Type B pancreatic cell (in vitro differentiated cells): ENCODE results near the gene MRTFB. TPM values are rescaled to one million over a fixed set of nuclear protein-coding genes. Genes with fewer than 3 reads are reported as not detected.

Experiments
- DNase-seq: peaks from one replicate; pipeline ENCODE4 v3.0.0; 2021; ENCODE audit warnings: mixed read lengths; ENCODE audit not compliant: unreplicated experiment; ENCODE audit errors: extremely low spot score
- H3K27ac Mint-ChIP-seq: 2 replicates; pipeline ENCODE4 v1.8.0; 2021; ENCODE audit warnings: mild to moderate bottlenecking, mixed read lengths
- H3K27me3 Mint-ChIP-seq: 2 replicates; pipeline ENCODE4 v1.8.0; 2021; ENCODE audit warnings: mixed read lengths
- H3K36me3 Mint-ChIP-seq: 2 replicates; pipeline ENCODE4 v1.8.0; 2021; ENCODE audit warnings: mixed read lengths
- H3K4me1 Mint-ChIP-seq: one replicate; pipeline ENCODE4 v1.8.0; 2021; ENCODE audit warnings: mixed read lengths; ENCODE audit not compliant: unreplicated experiment
- H3K4me3 Mint-ChIP-seq: 2 replicates; pipeline ENCODE4 v1.8.0; 2021; ENCODE audit warnings: mild to moderate bottlenecking, mixed read lengths
- H3K9me3 Mint-ChIP-seq: 2 replicates; pipeline ENCODE4 v1.8.0; 2021; ENCODE audit warnings: mixed read lengths
- CTCF ChIP-seq: fragments of 200-600 bp; sonication (generic); conservative IDR thresholded peaks from 2 replicates; pipeline ENCODE4 v1.5.0; 2021; ENCODE audit warnings: antibody characterized with exemption, mild to moderate bottlenecking
- total RNA-seq: library from RNA; stranded (reverse); gene quantifications from 2 replicates; pipeline ENCODE4 v1.2.1, GENCODE V29; 2021; ENCODE audit warnings: low replicate concordance

Gene MRTFB
- total RNA-seq, 1 donor from 2014 or later: 61.0 TPM

- Mint-ChIP-seq H3K4me3 (peak overlapping the region; percentile 71), H3K9me3 (peaks cover 4% of the 10 kb centered on the region), H3K4me1 (peaks cover 47% of the 10 kb centered on the region), H3K27ac (peak overlapping the region; percentile 78), H3K27me3 (no peaks in the 10 kb centered on the region), H3K36me3 (peaks cover 30% of the 10 kb centered on the region)
- no peak for TF ChIP-seq CTCF
- DNase-seq: no peak
Measured at GRCh38 chr16:14095883-14096551, 24.9 kb downstream of the MRTFB start.

GRCh38 chr16:14097182-14097959 is 26.3 kb downstream of the MRTFB start:
- peak overlapping the region; percentile 71 for H3K4me3 Mint-ChIP-seq
- peak overlapping the region; percentile 78 for H3K27ac Mint-ChIP-seq
- DNase-seq: no peak

GRCh38 chr16:14098081-14098480 is 27.0 kb downstream of the MRTFB start:
- peak overlapping the region; percentile 78 for H3K27ac Mint-ChIP-seq
- peak overlapping the region; percentile 65 for H3K4me3 Mint-ChIP-seq
- peaks cover 4% of the 10 kb centered on the region for H3K9me3 Mint-ChIP-seq
- H3K4me1 Mint-ChIP-seq: peaks cover 51% of the 10 kb centered on the region
- no peak for DNase-seq
- TF ChIP-seq CTCF: no peak
- peaks cover 21% of the 10 kb centered on the region for H3K36me3 Mint-ChIP-seq
- H3K27me3 Mint-ChIP-seq: no peaks in the 10 kb centered on the region

More at GRCh38 chr16:14097182-14097959, 26.3 kb downstream of the MRTFB start:
- Mint-ChIP-seq H3K36me3 (peaks cover 22% of the 10 kb centered on the region), H3K9me3 (peaks cover 4% of the 10 kb centered on the region), H3K27me3 (no peaks in the 10 kb centered on the region), H3K4me1 (peaks cover 47% of the 10 kb centered on the region)
- TF ChIP-seq CTCF: no peak

- H3K36me3 Mint-ChIP-seq: peaks cover 22% of the 10 kb centered on the region
Measured at GRCh38 chr16:14100825-14101224, 29.7 kb downstream of the MRTFB start.

GRCh38 chr16:14101415-14101814 is 30.3 kb downstream of the MRTFB start:
- peaks cover 4% of the 10 kb centered on the region for H3K9me3 Mint-ChIP-seq
- no peaks in the 10 kb centered on the region for H3K27me3 Mint-ChIP-seq
- no peak for TF ChIP-seq CTCF
- H3K4me3 Mint-ChIP-seq: no peak overlapping the region
- DNase-seq: no peak
- H3K36me3 Mint-ChIP-seq: peaks cover 22% of the 10 kb centered on the region
- H3K27ac Mint-ChIP-seq: no peak overlapping the region
- H3K4me1 Mint-ChIP-seq: peaks cover 52% of the 10 kb centered on the region

More at GRCh38 chr16:14100825-14101224, 29.7 kb downstream of the MRTFB start:
- H3K27me3 Mint-ChIP-seq: no peaks in the 10 kb centered on the region
- DNase-seq: no peak
- H3K27ac Mint-ChIP-seq: no peak overlapping the region
- no peak for TF ChIP-seq CTCF
- H3K4me1 Mint-ChIP-seq: peaks cover 52% of the 10 kb centered on the region
- no peak overlapping the region for H3K4me3 Mint-ChIP-seq
- peaks cover 4% of the 10 kb centered on the region for H3K9me3 Mint-ChIP-seq
